ENCODE results near the gene SULT2B1. TPM values are rescaled to one million over a fixed set of nuclear protein-coding genes. Genes with fewer than 3 reads are reported as not detected.

Gene SULT2B1
- total RNA-seq, 4 donors from 2014 or later: 1.0 TPM; not detected in 3

GRCh38 chr19:48603850-48604249, 51.9 kb downstream of the SULT2B1 start:
- no peaks in the 10 kb centered on the region for H3K9me3 ChIP-seq
- intact Hi-C loops (cut with DNase I): no loop called here
- WGBS: 83% methylated on average over 6 of the region's 9 CpGs
- DNase-seq (ENCODE audit: extremely low spot score): no peak
- TF ChIP-seq CTCF (IDR thresholded peaks at IDR 0.05) (no peak), EP300 (IDR thresholded peaks at IDR 0.05) (no peak), POLR2A (IDR thresholded peaks at IDR 0.05; ENCODE audit: low read depth) (no peak), POLR2AphosphoS5 (IDR thresholded peaks at IDR 0.05) (no peak)
- no peak overlapping the region for H3K27ac ChIP-seq (replicated peaks in 1 of 4)
- peaks cover 0 to 1% (median 0%) of the 10 kb centered on the region in 4 donors for H3K4me1 ChIP-seq
- peaks cover 0 to 21% (median 0%) of the 10 kb centered on the region in 4 donors for H3K27me3 ChIP-seq
- no peak overlapping the region for H3K4me3 ChIP-seq
- no peaks in the 10 kb centered on the region for H3K36me3 ChIP-seq

- no peak for TF ChIP-seq POLR2A (IDR thresholded peaks at IDR 0.05; ENCODE audit: low read depth)
- TF ChIP-seq EP300 (IDR thresholded peaks at IDR 0.05): no peak
- TF ChIP-seq CTCF (IDR thresholded peaks at IDR 0.05): no peak
- TF ChIP-seq POLR2AphosphoS5 (IDR thresholded peaks at IDR 0.05): no peak
- intact Hi-C loops (cut with DNase I): no loop called here
These were observed 54.7 kb downstream of the SULT2B1 start, which contains the start of gene SPACA4 for GRCh38 chr19:48606463-48607358. Gene SPACA4 (plus strand): TSS chr19:48606742. CDS start chr19:48606979, 237 bp downstream.

DNA sequence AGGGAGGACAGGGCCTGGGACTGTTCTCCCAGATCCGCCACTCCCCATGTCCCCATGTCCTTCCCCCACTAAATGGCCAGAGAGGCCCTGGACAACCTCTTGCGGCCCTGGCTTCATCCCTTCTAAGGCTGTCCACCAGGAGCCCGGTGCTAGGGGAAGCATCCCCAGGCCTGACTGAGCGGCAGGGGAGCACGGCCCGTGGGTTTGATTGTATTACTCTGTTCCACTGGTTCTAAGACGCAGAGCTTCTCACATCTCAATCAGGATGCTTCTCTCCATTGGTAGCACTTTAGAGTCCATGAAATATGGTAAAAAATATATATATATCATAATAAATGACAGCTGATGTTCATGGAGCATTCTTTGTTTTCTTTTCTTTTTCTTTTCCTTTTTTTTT, 55.4 kb downstream of the SULT2B1 start:
- peaks cover 0 to 3% (median 0%) of the 10 kb centered on the region in 4 donors for H3K4me1 ChIP-seq
- no peak for DNase-seq (ENCODE audit: extremely low spot score)
- TF ChIP-seq CTCF (IDR thresholded peaks at IDR 0.05): no peak
- TF ChIP-seq EP300 (IDR thresholded peaks at IDR 0.05): no peak
- TF ChIP-seq POLR2A (IDR thresholded peaks at IDR 0.05; ENCODE audit: low read depth): no peak
- no peak for TF ChIP-seq POLR2AphosphoS5 (IDR thresholded peaks at IDR 0.05)
- no peaks in the 10 kb centered on the region for H3K27me3 ChIP-seq
- H3K27ac ChIP-seq (replicated peaks in 1 of 4): no peak overlapping the region
- H3K9me3 ChIP-seq: no peaks in the 10 kb centered on the region
- H3K36me3 ChIP-seq: no peaks in the 10 kb centered on the region
- WGBS: 71% methylated on average over 5 of the region's 7 CpGs
- intact Hi-C loops (cut with DNase I): no loop called here
- H3K4me3 ChIP-seq: no peak overlapping the region

More at GRCh38 chr19:48606463-48607358, 54.7 kb downstream of the SULT2B1 start, which contains the start of gene SPACA4:
- Histone ChIP-seq H3K27me3 (no peaks in the 10 kb centered on the region), H3K27ac (replicated peaks in 1 of 4) (no peak within 1 kb of the TSS), H3K4me1 (peaks cover 0 to 3% (median 0%) of the 10 kb centered on the region in 4 donors), H3K4me3 (no peak within 1 kb of the TSS), H3K9me3 (no peaks in the 10 kb centered on the region), H3K36me3 (no peaks in the 10 kb centered on the region)
- no peak for DNase-seq (ENCODE audit: extremely low spot score)
- WGBS: 86% methylated on average over 19 of the region's 39 CpGs

GRCh38 chr19:48608798-48609263, 56.9 kb downstream of the SULT2B1 start:
- H3K27me3 ChIP-seq: no peaks in the 10 kb centered on the region
- TF ChIP-seq POLR2AphosphoS5 (IDR thresholded peaks at IDR 0.05): no peak
- TF ChIP-seq CTCF (IDR thresholded peaks at IDR 0.05): peak in 1 of 3 experiments; percentile 35
- peaks cover 0 to 3% (median 0%) of the 10 kb centered on the region in 4 donors for H3K4me1 ChIP-seq
- 27% methylated on average over 7 of the region's 9 CpGs for WGBS
- H3K4me3 ChIP-seq: no peak overlapping the region
- no peaks in the 10 kb centered on the region for H3K36me3 ChIP-seq
- no peak for DNase-seq (ENCODE audit: extremely low spot score)
- no peaks in the 10 kb centered on the region for H3K9me3 ChIP-seq
- H3K27ac ChIP-seq (replicated peaks in 1 of 4): no peak overlapping the region
- intact Hi-C loops (cut with DNase I): no loop called here

Data from esophagus muscularis mucosa (tissue), 4 donors.